Measurements from ENCODE around the gene PRR29.

DNA sequence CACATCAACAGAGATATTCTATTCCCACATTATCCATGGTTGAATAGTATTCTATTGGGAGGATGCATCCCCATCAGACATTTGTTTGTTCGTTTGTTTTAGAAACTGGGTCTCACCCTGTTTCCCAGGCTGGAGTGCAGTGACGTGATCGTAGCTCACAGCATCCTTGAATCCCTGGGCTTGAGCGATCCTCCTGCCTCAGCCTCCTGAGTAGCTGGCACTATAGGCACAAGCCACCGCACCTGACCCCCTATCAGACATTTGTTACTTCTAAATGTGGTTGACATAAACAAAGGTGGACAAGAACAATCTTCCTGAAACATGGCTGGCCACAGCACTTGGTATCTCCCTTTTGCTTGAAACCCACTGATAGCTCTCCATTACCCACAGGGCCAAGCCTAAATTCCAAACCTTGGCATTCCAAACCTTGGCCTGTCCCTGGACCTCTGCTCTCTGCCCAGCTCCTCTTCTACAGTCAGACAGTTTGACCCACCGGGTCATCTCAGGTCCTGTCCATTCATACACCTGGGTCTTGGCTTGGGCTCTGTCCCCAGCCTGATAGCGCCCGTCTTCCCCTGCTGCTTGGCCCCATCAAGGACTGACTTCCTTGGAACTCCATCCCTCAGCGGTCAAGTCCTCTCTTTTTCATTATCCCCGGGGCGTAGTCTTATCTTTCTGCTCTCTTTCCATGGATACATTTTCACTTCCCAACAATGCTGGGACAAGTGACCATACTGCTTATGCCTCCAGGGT, 1.5 kb upstream of the PRR29 start:
- TF ChIP-seq, protein P1, sequence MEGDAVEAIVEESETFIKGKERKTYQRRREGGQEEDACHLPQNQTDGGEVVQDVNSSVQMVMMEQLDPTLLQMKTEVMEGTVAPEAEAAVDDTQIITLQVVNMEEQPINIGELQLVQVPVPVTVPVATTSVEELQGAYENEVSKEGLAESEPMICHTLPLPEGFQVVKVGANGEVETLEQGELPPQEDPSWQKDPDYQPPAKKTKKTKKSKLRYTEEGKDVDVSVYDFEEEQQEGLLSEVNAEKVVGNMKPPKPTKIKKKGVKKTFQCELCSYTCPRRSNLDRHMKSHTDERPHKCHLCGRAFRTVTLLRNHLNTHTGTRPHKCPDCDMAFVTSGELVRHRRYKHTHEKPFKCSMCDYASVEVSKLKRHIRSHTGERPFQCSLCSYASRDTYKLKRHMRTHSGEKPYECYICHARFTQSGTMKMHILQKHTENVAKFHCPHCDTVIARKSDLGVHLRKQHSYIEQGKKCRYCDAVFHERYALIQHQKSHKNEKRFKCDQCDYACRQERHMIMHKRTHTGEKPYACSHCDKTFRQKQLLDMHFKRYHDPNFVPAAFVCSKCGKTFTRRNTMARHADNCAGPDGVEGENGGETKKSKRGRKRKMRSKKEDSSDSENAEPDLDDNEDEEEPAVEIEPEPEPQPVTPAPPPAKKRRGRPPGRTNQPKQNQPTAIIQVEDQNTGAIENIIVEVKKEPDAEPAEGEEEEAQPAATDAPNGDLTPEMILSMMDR (IDR thresholded peaks at IDR 0.05; ENCODE audit: low read length), result no peak
- TF ChIP-seq EZH2 (optimal IDR thresholded peaks at IDR 0.05; ENCODE audit: low read depth, low read length), result no peak

Data from MM.1S (cell line).